GM21576 (cell line): ENCODE data around the gene LDLRAD3.

Experiments used
- ATAC-seq: cut with Tn5 transposase; IDR thresholded peaks from one replicate; pipeline ENCODE4 v1.9.1; 2021; ENCODE audit warnings: mild to moderate bottlenecking, moderate library complexity; ENCODE audit not compliant: unreplicated experiment

Gene LDLRAD3

GRCh38 chr11:36098087-36098486 is 154.2 kb downstream of the LDLRAD3 start:
- no peak for ATAC-seq

- no peak for ATAC-seq
Observed at GRCh38 chr11:36098853-36099375, 155.1 kb downstream of the LDLRAD3 start.

GRCh38 chr11:36101466-36101865 is 157.6 kb downstream of the LDLRAD3 start:
- no peak for ATAC-seq

- no peak for ATAC-seq
Observed at GRCh38 chr11:36102868-36103267, 159.0 kb downstream of the LDLRAD3 start.

- no peak for ATAC-seq
Observed at GRCh38 chr11:36103933-36104530, 160.2 kb downstream of the LDLRAD3 start.

- no peak for ATAC-seq
Observed at GRCh38 chr11:36104660-36104992, 160.8 kb downstream of the LDLRAD3 start.

GRCh38 chr11:36105743-36106581 is 162.1 kb downstream of the LDLRAD3 start:
- no peak for ATAC-seq

GRCh38 chr11:36107547-36107946 is 163.7 kb downstream of the LDLRAD3 start:
- no peak for ATAC-seq

- no peak for ATAC-seq
Observed at GRCh38 chr11:36108881-36109589, 165.2 kb downstream of the LDLRAD3 start.

GRCh38 chr11:36109590-36109849 is 165.7 kb downstream of the LDLRAD3 start:
- ATAC-seq: no peak

GRCh38 chr11:36109850-36110606 is 166.2 kb downstream of the LDLRAD3 start:
- ATAC-seq: no peak

GRCh38 chr11:36110668-36111410 is 167.0 kb downstream of the LDLRAD3 start:
- no peak for ATAC-seq

GRCh38 chr11:36114095-36114494 is 170.2 kb downstream of the LDLRAD3 start:
- ATAC-seq: no peak

GRCh38 chr11:36115378-36115801 is 171.5 kb downstream of the LDLRAD3 start:
- ATAC-seq: no peak

GRCh38 chr11:36116161-36116560 is 172.3 kb downstream of the LDLRAD3 start:
- ATAC-seq: no peak

GRCh38 chr11:36118084-36118483 is 174.2 kb downstream of the LDLRAD3 start:
- no peak for ATAC-seq

- no peak for ATAC-seq
Observed at GRCh38 chr11:36119300-36119699, 175.4 kb downstream of the LDLRAD3 start.

- no peak for ATAC-seq
Observed at GRCh38 chr11:36121054-36121453, 177.2 kb downstream of the LDLRAD3 start.

GRCh38 chr11:36122671-36123070 is 178.8 kb downstream of the LDLRAD3 start:
- ATAC-seq: no peak

- ATAC-seq: no peak
Observed at GRCh38 chr11:36123336-36124101, 179.7 kb downstream of the LDLRAD3 start.
